ENCODE results near the gene XIRP1.

XIRP1 gene

GRCh38 chr3:39220407-39221140 is 28.2 kb upstream of the XIRP1 start:
- in situ Hi-C loops (cut with HindIII; ENCODE audit: low pct_unique_long_range_greater_than_20kb, low sequenced_read_pairs) = no loop called here
- DNase-seq (ENCODE audit: low read depth in 1 of 2, low spot score in 1 of 2) = no peak
- TF ChIP-seq JUND (IDR thresholded peaks at IDR 0.05; ENCODE audit: low read depth) = no peak

- in situ Hi-C loops (cut with HindIII; ENCODE audit: low pct_unique_long_range_greater_than_20kb, low sequenced_read_pairs) = no loop called here
- TF ChIP-seq JUND (IDR thresholded peaks at IDR 0.05; ENCODE audit: low read depth) = no peak
- DNase-seq (ENCODE audit: low read depth in 1 of 2, low spot score in 1 of 2) = no peak
Measured at GRCh38 chr3:39219702-39220101, 27.3 kb upstream of the XIRP1 start.

GRCh38 chr3:39216176-39216790 is 23.9 kb upstream of the XIRP1 start:
- no peak for DNase-seq (ENCODE audit: low read depth in 1 of 2, low spot score in 1 of 2)
- no peak for TF ChIP-seq JUND (IDR thresholded peaks at IDR 0.05; ENCODE audit: low read depth)
- in situ Hi-C loops (cut with HindIII; ENCODE audit: low pct_unique_long_range_greater_than_20kb, low sequenced_read_pairs) = no loop called here

GRCh38 chr3:39213613-39214012 is 21.2 kb upstream of the XIRP1 start:
- TF ChIP-seq JUND (IDR thresholded peaks at IDR 0.05; ENCODE audit: low read depth) = no peak
- DNase-seq (ENCODE audit: low read depth in 1 of 2, low spot score in 1 of 2) = no peak
- in situ Hi-C loops (cut with HindIII; ENCODE audit: low pct_unique_long_range_greater_than_20kb, low sequenced_read_pairs) = no loop called here

GRCh38 chr3:39212665-39213064 is 20.3 kb upstream of the XIRP1 start:
- TF ChIP-seq JUND (IDR thresholded peaks at IDR 0.05; ENCODE audit: low read depth) = no peak
- in situ Hi-C loops (cut with HindIII; ENCODE audit: low pct_unique_long_range_greater_than_20kb, low sequenced_read_pairs) = no loop called here
- no peak for DNase-seq (ENCODE audit: low read depth in 1 of 2, low spot score in 1 of 2)

GRCh38 chr3:39211332-39212130 is 19.1 kb upstream of the XIRP1 start:
- in situ Hi-C loops (cut with HindIII; ENCODE audit: low pct_unique_long_range_greater_than_20kb, low sequenced_read_pairs) = no loop called here
- DNase-seq (ENCODE audit: low read depth in 1 of 2, low spot score in 1 of 2) = no peak
- no peak for TF ChIP-seq JUND (IDR thresholded peaks at IDR 0.05; ENCODE audit: low read depth)

- TF ChIP-seq JUND (IDR thresholded peaks at IDR 0.05; ENCODE audit: low read depth) = no peak
- in situ Hi-C loops (cut with HindIII; ENCODE audit: low pct_unique_long_range_greater_than_20kb, low sequenced_read_pairs) = no loop called here
- DNase-seq (ENCODE audit: low read depth in 1 of 2, low spot score in 1 of 2) = no peak
Measured at GRCh38 chr3:39210078-39210477, 17.7 kb upstream of the XIRP1 start.

- in situ Hi-C loops (cut with HindIII; ENCODE audit: low pct_unique_long_range_greater_than_20kb, low sequenced_read_pairs) = no loop called here
- no peak for TF ChIP-seq JUND (IDR thresholded peaks at IDR 0.05; ENCODE audit: low read depth)
- no peak for DNase-seq (ENCODE audit: low read depth in 1 of 2, low spot score in 1 of 2)
Measured at GRCh38 chr3:39209329-39209970, 17.1 kb upstream of the XIRP1 start.

- in situ Hi-C loops (cut with HindIII; ENCODE audit: low pct_unique_long_range_greater_than_20kb, low sequenced_read_pairs) = no loop called here
- DNase-seq (ENCODE audit: low read depth in 1 of 2, low spot score in 1 of 2) = peak; percentile 51 to 77
- no peak for TF ChIP-seq JUND (IDR thresholded peaks at IDR 0.05; ENCODE audit: low read depth)
Measured at GRCh38 chr3:39208463-39209055, 16.2 kb upstream of the XIRP1 start.

- in situ Hi-C loops (cut with HindIII; ENCODE audit: low pct_unique_long_range_greater_than_20kb, low sequenced_read_pairs) = no loop called here
- TF ChIP-seq JUND (IDR thresholded peaks at IDR 0.05; ENCODE audit: low read depth) = no peak
- no peak for DNase-seq (ENCODE audit: low read depth in 1 of 2, low spot score in 1 of 2)
Measured at GRCh38 chr3:39207361-39208186, 15.2 kb upstream of the XIRP1 start.

GRCh38 chr3:39205919-39206516 is 13.6 kb upstream of the XIRP1 start:
- no peak for DNase-seq (ENCODE audit: low read depth in 1 of 2, low spot score in 1 of 2)
- in situ Hi-C loops (cut with HindIII; ENCODE audit: low pct_unique_long_range_greater_than_20kb, low sequenced_read_pairs) = no loop called here
- TF ChIP-seq JUND (IDR thresholded peaks at IDR 0.05; ENCODE audit: low read depth) = no peak

Measured in T47D (cell line).